GM19239 (cell line): ENCODE data around the gene ALDH3A2.
"Not testable (repeated sequence)": the region's sequence is repeated elsewhere in the genome, so short reads cannot be mapped to it uniquely, and the experiment has no call there.

Experiments
- DNase-seq: peaks from one replicate; pipeline ENCODE4 v3.0.0; 2011; ENCODE audit warnings: low spot score; ENCODE audit not compliant: insufficient read length
- FAIRE-seq: peaks from 2 replicates; lab custom pipeline; 2011; peaks lifted over from hg19 to GRCh38; lab: Jason Lieb, UNC

The ALDH3A2 gene

DNA sequence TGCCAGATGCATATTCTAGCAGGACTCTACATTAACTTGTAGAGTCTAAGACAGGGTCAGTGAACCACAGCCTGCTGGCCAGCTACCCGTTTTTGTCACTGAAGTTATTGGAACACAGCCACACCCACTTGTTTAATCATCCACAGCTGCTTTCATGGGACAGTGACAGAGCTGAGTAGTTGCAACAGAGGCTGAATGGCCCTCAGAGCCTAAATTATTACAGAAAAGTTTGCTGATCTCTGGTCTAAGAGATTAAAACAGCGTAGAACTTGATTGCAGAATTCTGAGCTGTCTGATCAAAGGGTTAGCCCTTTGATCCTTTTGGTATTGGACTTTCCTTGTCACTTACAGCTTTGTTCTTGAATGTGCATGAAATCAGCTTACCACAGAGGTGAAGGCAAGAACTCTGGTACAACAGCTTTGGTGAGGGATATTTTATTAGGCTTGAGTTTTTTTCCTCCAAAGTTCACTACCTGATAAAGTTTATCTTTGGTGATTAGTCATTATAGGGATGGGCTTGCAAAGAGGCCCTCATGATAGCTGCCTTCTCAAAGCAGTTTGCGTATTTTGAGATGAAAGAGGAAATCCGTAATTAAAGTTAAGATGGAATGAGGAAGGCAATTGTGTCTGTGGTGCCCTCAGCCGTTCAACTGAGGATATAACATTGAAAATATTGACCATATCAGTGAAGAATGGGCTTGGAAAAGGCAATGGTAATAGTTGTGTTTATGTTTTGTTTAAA is 23.6 kb downstream of the ALDH3A2 start:
- FAIRE-seq, result no peak

GRCh38 chr17:19673623-19674022 is 25.1 kb downstream of the ALDH3A2 start:
- no peak for DNase-seq
- FAIRE-seq, result no peak

More for the DNA sequence above, 23.6 kb downstream of the ALDH3A2 start:
- DNase-seq, result no peak

- FAIRE-seq (no peak), DNase-seq (no peak)
Measured at GRCh38 chr17:19676896-19677295, 28.3 kb downstream of the ALDH3A2 start.

DNA sequence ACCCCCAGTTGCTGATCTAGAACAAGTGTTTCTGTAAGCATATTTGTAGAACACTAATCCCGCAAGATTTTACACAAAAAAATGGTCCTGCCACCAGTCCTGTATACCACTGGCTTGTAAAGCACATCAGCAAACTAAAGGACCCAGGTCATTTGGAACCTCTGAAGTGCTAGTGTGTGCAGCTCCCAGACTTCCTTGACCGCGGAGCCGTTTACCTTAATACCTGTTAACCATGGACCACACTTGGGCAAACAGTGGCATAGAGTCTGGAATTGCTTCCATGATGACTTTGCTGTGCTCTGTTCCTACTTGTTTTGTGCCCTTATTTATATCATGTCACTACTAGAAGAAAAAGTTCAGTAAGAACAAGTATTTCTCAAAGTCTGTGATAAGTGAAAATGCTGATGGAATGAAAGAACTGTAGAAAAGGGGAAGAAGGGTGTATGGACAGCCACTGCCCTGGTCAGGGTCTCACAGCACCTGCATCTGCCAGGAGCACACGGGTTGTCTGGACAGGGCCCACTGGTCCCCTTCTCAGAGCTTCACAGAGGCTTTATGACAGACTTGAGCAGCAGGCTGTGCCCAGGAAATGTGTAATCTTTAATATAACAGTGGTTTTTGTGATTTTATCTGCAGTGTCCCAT is 29.3 kb downstream of the ALDH3A2 start:
- DNase-seq (no peak), FAIRE-seq (no peak)

DNA sequence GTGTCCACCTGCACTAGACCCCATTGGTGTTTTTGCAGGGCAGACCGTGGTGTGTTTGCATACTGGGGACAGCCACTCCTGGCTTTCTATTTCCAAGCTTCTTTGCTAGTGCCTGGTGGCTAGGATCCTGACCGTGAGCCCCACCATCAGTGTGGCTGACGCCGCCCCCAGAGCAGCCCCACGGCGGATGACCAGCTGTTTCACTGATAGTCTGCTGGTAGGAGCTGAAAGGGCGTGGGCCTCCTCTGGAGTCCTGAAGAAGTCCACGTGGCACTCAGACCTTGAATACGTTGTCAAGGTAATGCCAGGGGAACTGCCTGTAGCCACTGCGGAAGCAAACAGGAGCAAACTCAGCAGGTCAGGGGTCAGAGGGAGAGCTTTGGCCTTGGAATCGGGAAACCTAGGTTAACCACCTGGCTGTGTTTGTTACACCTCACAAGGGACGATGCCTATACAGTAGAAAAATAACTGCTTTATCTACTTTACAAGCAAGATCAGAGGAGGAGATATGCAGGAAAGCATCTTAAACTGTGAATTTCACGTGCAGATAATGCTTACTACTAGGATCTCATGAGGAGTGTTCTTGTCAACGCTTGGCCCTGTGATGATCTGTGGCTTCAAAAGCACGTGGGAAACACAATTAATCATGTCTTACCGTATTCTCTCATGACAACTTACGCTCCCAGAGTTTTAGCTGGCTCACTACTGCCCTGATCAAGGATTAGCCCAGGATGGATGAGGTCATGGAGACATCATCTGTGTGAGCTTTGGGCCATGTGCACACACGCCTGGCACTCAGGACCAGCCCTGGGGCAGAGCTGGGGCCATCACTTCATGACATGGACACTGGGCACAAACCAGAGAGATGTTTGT is 30.3 kb downstream of the ALDH3A2 start:
- FAIRE-seq (no peak), DNase-seq (no peak)

DNA sequence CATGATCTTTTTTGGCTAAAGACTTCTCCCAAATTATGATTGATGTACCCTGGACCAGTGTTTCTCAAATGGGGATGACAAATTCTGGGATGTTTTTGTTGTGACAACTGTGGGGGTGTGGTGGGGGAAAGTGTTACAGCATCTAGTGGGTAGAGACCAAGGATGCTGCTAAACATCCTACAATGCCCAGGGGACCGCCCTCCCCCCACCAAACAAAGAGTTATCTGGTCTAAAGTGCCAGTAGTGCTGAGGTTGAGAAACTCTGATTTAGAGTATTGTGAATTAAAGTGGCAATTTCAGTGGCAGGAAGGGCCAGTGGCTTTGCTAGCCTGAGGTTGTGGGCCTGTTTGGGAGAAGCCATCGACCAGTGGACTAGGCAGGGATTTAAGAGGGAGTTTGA is 34.6 kb downstream of the ALDH3A2 start:
- DNase-seq, result no peak
- no peak for FAIRE-seq

DNA sequence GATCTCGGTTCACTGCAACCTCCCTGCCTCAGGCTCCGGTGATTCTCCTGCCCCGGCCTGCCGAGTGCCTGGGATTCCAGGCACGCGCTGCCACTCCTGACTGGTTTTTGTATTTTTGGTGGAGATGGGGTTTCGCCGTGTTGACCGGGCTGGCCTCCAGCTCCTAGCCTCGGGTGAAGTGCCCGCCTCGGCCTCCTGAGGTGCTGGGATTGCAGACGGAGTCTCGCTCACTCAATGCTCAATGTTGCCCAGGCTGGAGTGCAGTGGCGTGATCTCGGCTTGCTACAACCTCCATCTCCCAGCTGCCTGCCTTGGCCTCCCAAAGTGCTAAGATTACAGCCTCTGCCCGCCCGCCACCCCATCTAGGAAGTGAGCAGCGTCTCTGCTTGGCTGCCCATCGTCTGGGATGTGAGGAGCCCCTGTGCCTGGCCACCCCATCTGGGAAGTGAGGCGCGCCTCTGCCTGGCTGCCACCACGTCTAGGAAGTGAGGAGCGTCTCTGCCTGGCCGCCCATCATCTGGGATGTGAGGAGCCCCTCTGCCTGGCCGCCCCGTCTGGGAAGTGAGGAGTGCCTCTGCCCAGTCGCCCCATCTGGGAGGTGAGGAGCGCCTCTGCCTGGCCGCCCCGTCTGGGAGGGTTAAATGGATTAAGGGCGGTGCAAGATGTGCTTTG is 36.5 kb downstream of the ALDH3A2 start:
- not testable (repeated sequence) for DNase-seq, FAIRE-seq

DNA sequence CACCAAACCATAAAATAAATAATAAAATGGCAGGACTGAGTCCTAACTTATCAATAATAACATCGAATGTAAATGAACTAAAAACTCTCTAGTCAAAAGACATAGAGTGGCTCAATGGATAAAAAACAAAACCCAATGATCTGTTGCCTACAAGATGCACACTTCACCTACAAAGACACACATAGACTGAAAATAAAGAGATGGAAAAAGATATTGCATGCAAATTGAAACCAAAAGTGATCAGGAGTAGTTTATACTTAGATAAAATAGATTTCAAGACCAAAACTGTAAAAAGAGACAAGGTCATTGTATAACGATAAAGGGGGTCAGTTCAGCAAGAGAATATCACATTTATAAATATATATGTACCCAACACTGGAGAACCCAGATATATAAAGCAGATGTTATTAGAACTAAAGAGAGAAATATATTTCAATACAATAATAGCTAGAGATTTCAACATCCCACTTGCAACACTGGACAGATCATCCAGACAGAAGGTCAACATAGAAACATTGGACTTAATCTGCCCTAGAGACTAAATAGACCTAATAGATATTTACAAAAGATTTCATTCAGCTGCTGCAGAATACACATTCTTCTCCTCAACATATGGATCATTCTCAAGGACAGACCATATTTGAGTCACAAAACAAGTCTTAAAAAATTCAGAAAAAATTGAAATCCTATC is 38.0 kb downstream of the ALDH3A2 start:
- no peak for FAIRE-seq
- no peak for DNase-seq

GRCh38 chr17:19702217-19702641 is 53.7 kb downstream of the ALDH3A2 start:
- DNase-seq (no peak), FAIRE-seq (no peak)

GRCh38 chr17:19703106-19703827 is 54.7 kb downstream of the ALDH3A2 start:
- DNase-seq, result no peak
- no peak for FAIRE-seq

DNA sequence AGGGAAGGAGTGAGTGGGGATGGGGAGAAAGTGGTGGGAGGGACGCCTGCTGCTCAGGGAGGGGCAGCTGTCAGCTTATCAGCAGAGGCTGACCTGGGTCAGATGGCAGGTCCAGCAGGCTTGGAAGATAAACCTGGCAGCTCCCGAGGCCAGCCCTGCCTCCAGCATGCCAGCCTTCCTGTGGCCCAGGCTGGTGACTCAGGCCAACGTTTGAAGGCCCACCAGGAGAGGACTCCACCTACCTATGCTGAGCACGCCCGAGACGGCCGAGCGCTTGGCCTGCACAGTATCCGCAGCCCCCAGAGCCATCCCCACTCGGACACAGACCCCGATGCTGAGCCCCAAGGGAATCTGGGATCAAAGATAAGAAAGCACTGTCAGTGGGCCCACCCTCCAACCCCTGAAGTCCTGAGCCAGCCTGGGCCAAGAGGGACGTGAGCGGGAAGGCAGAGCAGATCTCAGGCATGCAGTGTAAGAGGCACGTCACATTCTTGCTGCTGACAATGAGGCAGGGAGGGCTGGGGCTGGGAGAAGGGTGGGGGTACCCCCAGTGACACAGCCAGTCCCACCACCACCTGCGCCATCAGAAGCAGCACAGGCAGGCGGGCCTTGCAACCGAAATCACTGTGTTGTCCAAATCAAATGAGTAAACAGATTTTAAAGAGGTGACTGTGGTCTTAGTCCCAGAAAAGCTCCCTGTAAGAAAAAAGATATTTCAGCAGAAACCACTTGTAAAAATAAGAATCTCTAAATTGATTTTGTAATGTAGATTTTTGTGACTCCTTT is 55.5 kb downstream of the ALDH3A2 start:
- FAIRE-seq, result no peak
- no peak for DNase-seq

GRCh38 chr17:19705201-19705600 is 56.6 kb downstream of the ALDH3A2 start:
- no peak for FAIRE-seq
- DNase-seq, result no peak

- FAIRE-seq (no peak), DNase-seq (no peak)
Measured at GRCh38 chr17:19705771-19706770, 57.5 kb downstream of the ALDH3A2 start.

DNA sequence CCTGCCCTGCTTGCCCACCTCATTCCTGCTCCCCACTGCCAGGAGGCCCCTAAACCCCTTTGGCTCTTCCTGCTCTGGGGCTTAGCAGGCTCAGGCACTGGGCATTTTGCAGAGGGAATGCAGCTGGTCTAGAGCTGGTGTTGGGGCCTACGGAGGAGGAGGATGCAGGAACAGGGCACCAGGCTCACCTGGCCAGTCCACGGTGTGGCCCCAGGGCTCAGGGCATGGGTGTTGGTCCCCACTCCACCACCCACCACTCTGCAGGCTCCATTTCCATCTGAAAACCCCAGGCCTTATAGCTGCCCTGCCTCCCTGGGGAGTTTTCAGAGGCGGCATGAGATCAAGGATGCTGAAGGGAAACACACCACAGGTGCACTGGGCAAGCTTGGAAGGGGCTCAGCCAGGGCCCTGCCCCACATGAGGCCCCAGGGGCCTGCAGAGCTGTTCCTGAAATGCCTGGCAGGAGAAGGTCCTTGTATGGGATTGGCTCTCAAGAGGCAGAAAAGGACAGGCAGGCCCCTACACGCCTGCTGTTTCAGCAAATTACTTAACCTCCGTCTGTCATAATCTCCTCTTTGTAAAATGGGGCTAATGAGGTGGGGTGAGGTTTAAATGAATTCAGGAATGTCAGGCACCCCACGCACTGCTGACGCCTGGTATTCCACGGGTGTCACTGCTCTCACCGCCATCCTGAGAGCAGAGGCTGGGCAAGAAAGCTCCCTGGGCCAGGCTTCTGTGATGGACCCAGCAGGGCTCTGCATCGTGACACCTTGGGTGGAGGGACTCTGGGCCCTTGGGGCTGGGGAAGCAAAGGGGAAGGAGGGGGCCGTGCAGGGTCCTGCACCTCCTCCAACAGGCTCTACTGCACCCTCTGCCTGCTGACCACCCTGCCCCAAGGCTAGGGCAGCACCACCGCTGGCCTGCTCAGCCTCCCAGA is 58.5 kb downstream of the ALDH3A2 start:
- FAIRE-seq, result no peak
- DNase-seq, result no peak

DNA sequence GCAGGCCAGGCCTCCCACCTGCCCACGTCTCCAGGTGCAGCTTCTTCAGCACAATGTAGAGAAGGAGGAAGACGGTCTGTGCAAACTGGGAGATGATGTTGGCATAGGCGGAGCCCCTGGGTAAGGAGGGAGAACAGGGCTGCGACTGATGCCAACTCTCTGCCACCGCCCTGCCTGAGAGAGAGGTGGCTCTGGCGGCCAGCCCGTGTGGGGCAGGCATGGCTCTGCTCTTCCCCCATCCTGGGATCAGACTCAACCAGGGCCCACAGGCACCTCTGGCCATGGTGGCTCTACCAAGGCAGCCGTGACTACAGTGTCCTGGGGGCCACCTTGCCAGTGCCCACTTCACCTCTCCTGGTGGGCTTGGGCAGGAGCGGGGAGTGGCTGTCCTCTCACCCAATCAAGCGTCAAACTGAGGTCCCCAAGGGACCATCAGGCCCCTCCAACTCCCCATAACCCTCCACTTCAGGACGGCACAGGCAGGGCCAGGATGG is 59.2 kb downstream of the ALDH3A2 start:
- no peak for DNase-seq
- FAIRE-seq, result no peak
